Astrocyte of the cerebellum (primary cell): ENCODE measurements around the gene RNF40.
"Not testable (repeated sequence)": the region's sequence is repeated elsewhere in the genome, so short reads cannot be mapped to it uniquely, and the experiment has no call there.

Source experiments
- DNase-seq: peaks from one replicate; pipeline ENCODE4 v3.0.0-alpha.2; 2011; ENCODE audit warnings: low read depth
- H3K4me3 ChIP-seq: 2 replicates; pipeline ENCODE4 v1.5.1; 2011; ENCODE audit warnings: mild to moderate bottlenecking, low read depth, low read length, moderate library complexity
- CTCF ChIP-seq: IDR thresholded peaks from 2 replicates; pipeline ENCODE4 v1.5.1; 2012; ENCODE audit warnings: low read length, low read depth, moderate library complexity, mild to moderate bottlenecking; ENCODE audit errors: missing control alignments
- in situ Hi-C: cut with HindIII; loops from 2 replicates; pipeline ENCODE4 v1.10.0; 2017; ENCODE audit warnings: low sequenced_read_pairs

RNF40 gene

GRCh38 chr16:30813821-30814189, 51.7 kb downstream of the RNF40 start:
- in situ Hi-C loops, result no loop called here

GRCh38 chr16:30816769-30817168, 54.6 kb downstream of the RNF40 start:
- H3K4me3 ChIP-seq, result no peak overlapping the region
- DNase-seq, result no peak
- in situ Hi-C loops, result no loop called here
- no peak for TF ChIP-seq CTCF

More at GRCh38 chr16:30813821-30814189, 51.7 kb downstream of the RNF40 start:
- TF ChIP-seq CTCF, result no peak
- H3K4me3 ChIP-seq, result peak overlapping the region; percentile 40
- no peak for DNase-seq

GRCh38 chr16:30820952-30821421, 58.9 kb downstream of the RNF40 start:
- no peak overlapping the region for H3K4me3 ChIP-seq
- no peak for DNase-seq
- in situ Hi-C loops, result no loop called here
- no peak for TF ChIP-seq CTCF

- DNase-seq, in situ Hi-C loops, H3K4me3 ChIP-seq: not testable (repeated sequence)
These were observed 59.3 kb downstream of the RNF40 start for GRCh38 chr16:30821441-30821840.

- H3K4me3 ChIP-seq, result no peak overlapping the region
- DNase-seq, result no peak
- no peak for TF ChIP-seq CTCF
- in situ Hi-C loops, result no loop called here
These were observed 59.8 kb downstream of the RNF40 start for GRCh38 chr16:30821891-30822290.
